Measurements from ENCODE around the gene EP300.

EP300 gene

GRCh38 chr22:41216984-41217383 is 124.6 kb downstream of the EP300 start:
- no peak for DNase-seq

- DNase-seq = peak; percentile 24
Observed at GRCh38 chr22:41217553-41218157, 125.3 kb downstream of the EP300 start.

- DNase-seq = no peak
Observed at GRCh38 chr22:41222846-41223507, 130.6 kb downstream of the EP300 start.

GRCh38 chr22:41223535-41223934 is 131.1 kb downstream of the EP300 start:
- no peak for DNase-seq

- DNase-seq = no peak
Observed at GRCh38 chr22:41226723-41227655, 134.6 kb downstream of the EP300 start.

GRCh38 chr22:41229215-41229614 is 136.8 kb downstream of the EP300 start:
- DNase-seq = no peak

All from eye (tissue), 1 donor.